ENCODE measurements around the gene PIK3IP1.
"Not testable (repeated sequence)": the region's sequence is repeated elsewhere in the genome, so short reads cannot be mapped to it uniquely, and the experiment has no call there.

The PIK3IP1 gene

GRCh38 chr22:31248138-31248745 lies 44.0 kb downstream of the PIK3IP1 start:
- no peak for DNase-seq

GRCh38 chr22:31247726-31248125 lies 44.6 kb downstream of the PIK3IP1 start:
- DNase-seq: no peak

- DNase-seq: no peak
Observed at GRCh38 chr22:31246687-31247086, 45.6 kb downstream of the PIK3IP1 start.

- not testable (repeated sequence) for DNase-seq
Observed at GRCh38 chr22:31245998-31246397, 46.3 kb downstream of the PIK3IP1 start.

- DNase-seq: no peak
Observed at GRCh38 chr22:31244943-31245451, 47.3 kb downstream of the PIK3IP1 start.

GRCh38 chr22:31244046-31244942 lies 48.0 kb downstream of the PIK3IP1 start:
- DNase-seq: no peak

- no peak for DNase-seq
Observed at GRCh38 chr22:31243339-31244045, 48.8 kb downstream of the PIK3IP1 start.

- no peak for DNase-seq
Observed at GRCh38 chr22:31241936-31242335, 50.4 kb downstream of the PIK3IP1 start.

GRCh38 chr22:31241200-31241599 lies 51.1 kb downstream of the PIK3IP1 start:
- DNase-seq: no peak

GRCh38 chr22:31239771-31240370 lies 52.4 kb downstream of the PIK3IP1 start:
- no peak for DNase-seq

- DNase-seq: no peak
Observed at GRCh38 chr22:31238057-31238456, 54.2 kb downstream of the PIK3IP1 start.

- not testable (repeated sequence) for DNase-seq
Observed at GRCh38 chr22:31236044-31236443, 56.2 kb downstream of the PIK3IP1 start.

GRCh38 chr22:31235081-31235480 lies 57.2 kb downstream of the PIK3IP1 start:
- no peak for DNase-seq

GRCh38 chr22:31233001-31233400 lies 59.3 kb downstream of the PIK3IP1 start:
- DNase-seq: no peak
